ENCODE measurements around the gene FBXO10.

GRCh38 chr9:37561682-37562081, 14.5 kb downstream of the FBXO10 start:
- no peak for TF ChIP-seq POLR2A (IDR thresholded peaks at IDR 0.05)
- no peak for TF ChIP-seq CTCF (IDR thresholded peaks at IDR 0.05)
